ENCODE measurements around the gene CRKL.
A peak's percentile ranks its signal among the peaks of the same experiment; 100 is the strongest.
"Not testable (repeated sequence)": the region's sequence is repeated elsewhere in the genome, so short reads cannot be mapped to it uniquely, and the experiment has no call there.

The CRKL gene

GRCh38 chr22:20967697-20968211 is 50.5 kb downstream of the CRKL start:
- DNase-seq (ENCODE audit: low spot score), result no peak

GRCh38 chr22:20968281-20968977 is 51.2 kb downstream of the CRKL start:
- DNase-seq (ENCODE audit: low spot score), result no peak

- DNase-seq (ENCODE audit: low spot score), result no peak
These were observed 53.9 kb downstream of the CRKL start for GRCh38 chr22:20970939-20971657.

- not testable (repeated sequence) for DNase-seq (ENCODE audit: low spot score)
These were observed 54.9 kb downstream of the CRKL start for GRCh38 chr22:20972014-20972694.

- no peak for DNase-seq (ENCODE audit: low spot score)
These were observed 55.8 kb downstream of the CRKL start for GRCh38 chr22:20972933-20973577.

GRCh38 chr22:20973634-20974286 is 56.6 kb downstream of the CRKL start:
- no peak for DNase-seq (ENCODE audit: low spot score)

- no peak for DNase-seq (ENCODE audit: low spot score)
These were observed 57.2 kb downstream of the CRKL start for GRCh38 chr22:20974336-20974955.

- DNase-seq (ENCODE audit: low spot score), result no peak
These were observed 58.5 kb downstream of the CRKL start for GRCh38 chr22:20975541-20976290.

- no peak for DNase-seq (ENCODE audit: low spot score)
These were observed 59.2 kb downstream of the CRKL start for GRCh38 chr22:20976291-20976877.

GRCh38 chr22:20977019-20977418 is 59.8 kb downstream of the CRKL start:
- DNase-seq (ENCODE audit: low spot score), result no peak

GRCh38 chr22:20977516-20978170 is 60.4 kb downstream of the CRKL start:
- no peak for DNase-seq (ENCODE audit: low spot score)

- DNase-seq (ENCODE audit: low spot score), result no peak
These were observed 61.2 kb downstream of the CRKL start for GRCh38 chr22:20978419-20978818.

GRCh38 chr22:20979243-20979809 is 62.1 kb downstream of the CRKL start:
- DNase-seq (ENCODE audit: low spot score), result peak; percentile 71

GRCh38 chr22:20979940-20980453 is 62.8 kb downstream of the CRKL start:
- no peak for DNase-seq (ENCODE audit: low spot score)

GRCh38 chr22:20980523-20980922 is 63.3 kb downstream of the CRKL start:
- no peak for DNase-seq (ENCODE audit: low spot score)

GRCh38 chr22:20980938-20981722 is 63.9 kb downstream of the CRKL start:
- DNase-seq (ENCODE audit: low spot score), result no peak

- DNase-seq (ENCODE audit: low spot score), result peak; percentile 94
These were observed 64.8 kb downstream of the CRKL start, which contains the start of gene LZTR1 for GRCh38 chr22:20981787-20982562. Gene LZTR1, plus strand, starts transcription at chr22:20982297. Its CDS starts 75 bp downstream, at chr22:20982372.

GRCh38 chr22:20982563-20982882 is 65.3 kb downstream of the CRKL start:
- DNase-seq (ENCODE audit: low spot score), result no peak
